CD4-positive, alpha-beta T cell treated with Interleukin-15 for 1 hour (primary cell): Measurements from ENCODE around the gene ZNF358.

Source experiments
- DNase-seq: peaks from one replicate; pipeline ENCODE4 v3.0.0-alpha.2; 2020

ZNF358 gene

DNA sequence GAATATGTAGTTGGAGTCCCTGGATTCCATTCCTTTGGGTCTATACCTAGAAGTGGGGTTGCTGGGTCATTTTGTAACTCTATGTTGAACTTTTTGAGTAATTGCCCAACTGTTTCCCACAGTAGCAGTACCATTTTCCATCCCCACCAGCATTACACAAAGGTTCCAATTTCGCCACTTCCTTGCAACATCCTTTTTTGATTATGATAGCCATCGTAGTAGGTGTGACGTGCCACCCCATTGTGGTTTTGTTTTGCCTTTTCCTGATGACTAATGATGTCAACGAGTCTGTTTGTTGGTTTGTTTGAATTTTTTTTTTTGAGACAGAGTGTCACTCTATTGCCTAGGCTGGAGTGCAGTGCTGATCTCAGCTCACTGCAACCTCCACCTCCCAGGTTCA is 23.8 kb upstream of the ZNF358 start:
- DNase-seq: peak; percentile 76

DNA sequence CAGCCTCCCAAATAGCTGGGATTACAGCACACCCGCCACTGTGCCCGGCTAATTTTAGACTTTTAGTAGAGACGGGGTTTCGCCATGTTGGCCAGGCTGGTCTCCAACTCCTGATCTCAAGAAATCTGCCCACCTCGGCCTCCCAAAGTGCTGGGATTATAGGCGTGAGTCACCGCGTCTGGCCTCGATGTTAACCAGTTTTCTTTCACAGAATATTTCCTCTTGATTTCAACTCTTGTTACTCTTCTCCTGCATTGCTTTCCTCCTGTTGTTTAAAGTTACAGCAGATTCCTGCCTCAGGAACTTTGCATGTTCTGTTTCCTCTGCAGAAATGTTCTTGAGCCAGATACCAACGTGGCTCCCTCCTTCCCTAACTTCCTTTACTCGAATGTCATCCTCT is 23.3 kb upstream of the ZNF358 start:
- no peak for DNase-seq

GRCh38 chr19:7494416-7495098 is 21.3 kb upstream of the ZNF358 start:
- no peak for DNase-seq

- DNase-seq: no peak
Measured at GRCh38 chr19:7497292-7497691, 18.6 kb upstream of the ZNF358 start.

- DNase-seq: no peak
Measured at GRCh38 chr19:7500811-7501450, 15.0 kb upstream of the ZNF358 start.

- no peak for DNase-seq
Measured at GRCh38 chr19:7502552-7502951, 13.4 kb upstream of the ZNF358 start.

DNA sequence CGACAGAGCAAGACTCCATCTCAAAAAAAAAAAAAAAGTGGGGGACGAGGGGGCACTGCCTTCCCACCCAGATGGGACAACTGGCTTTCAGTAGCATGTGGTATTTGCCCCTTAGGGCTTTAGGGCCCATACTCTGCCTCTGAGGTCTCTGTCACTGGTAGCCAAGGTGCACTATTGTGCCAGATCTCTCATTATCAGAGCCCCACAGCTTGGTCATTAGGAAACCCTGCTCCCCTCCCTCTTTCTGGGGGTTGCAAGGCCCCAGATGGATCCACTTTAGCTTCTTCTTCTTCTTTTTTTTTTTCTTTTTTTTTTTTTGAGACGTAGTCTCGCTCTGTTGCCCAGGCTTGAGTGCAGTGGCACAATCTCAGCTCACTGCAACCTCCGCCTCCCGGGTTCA is 11.2 kb upstream of the ZNF358 start:
- DNase-seq: no peak

DNA sequence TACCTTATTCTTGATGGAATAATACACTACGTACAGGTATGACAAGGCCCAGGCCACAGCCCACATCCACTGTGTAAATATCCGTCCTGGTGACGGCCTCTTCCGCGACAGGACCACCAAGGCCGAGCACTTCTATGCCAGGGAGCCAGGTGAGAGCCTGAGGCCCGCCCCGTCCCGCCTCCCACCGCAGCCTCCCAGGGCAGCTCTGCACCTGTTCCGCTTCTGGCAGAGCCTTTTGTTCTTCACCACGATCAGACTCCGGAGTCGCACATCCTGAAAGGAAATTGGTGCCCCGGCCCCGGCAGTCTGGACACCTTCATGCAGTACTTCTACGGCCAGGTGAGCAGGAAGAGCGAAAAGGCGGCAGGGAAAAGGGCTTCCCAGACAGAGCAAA is 10.6 kb upstream of the ZNF358 start:
- no peak for DNase-seq

GRCh38 chr19:7505682-7506384 is 10.1 kb upstream of the ZNF358 start:
- peak; percentile 29 for DNase-seq

DNA sequence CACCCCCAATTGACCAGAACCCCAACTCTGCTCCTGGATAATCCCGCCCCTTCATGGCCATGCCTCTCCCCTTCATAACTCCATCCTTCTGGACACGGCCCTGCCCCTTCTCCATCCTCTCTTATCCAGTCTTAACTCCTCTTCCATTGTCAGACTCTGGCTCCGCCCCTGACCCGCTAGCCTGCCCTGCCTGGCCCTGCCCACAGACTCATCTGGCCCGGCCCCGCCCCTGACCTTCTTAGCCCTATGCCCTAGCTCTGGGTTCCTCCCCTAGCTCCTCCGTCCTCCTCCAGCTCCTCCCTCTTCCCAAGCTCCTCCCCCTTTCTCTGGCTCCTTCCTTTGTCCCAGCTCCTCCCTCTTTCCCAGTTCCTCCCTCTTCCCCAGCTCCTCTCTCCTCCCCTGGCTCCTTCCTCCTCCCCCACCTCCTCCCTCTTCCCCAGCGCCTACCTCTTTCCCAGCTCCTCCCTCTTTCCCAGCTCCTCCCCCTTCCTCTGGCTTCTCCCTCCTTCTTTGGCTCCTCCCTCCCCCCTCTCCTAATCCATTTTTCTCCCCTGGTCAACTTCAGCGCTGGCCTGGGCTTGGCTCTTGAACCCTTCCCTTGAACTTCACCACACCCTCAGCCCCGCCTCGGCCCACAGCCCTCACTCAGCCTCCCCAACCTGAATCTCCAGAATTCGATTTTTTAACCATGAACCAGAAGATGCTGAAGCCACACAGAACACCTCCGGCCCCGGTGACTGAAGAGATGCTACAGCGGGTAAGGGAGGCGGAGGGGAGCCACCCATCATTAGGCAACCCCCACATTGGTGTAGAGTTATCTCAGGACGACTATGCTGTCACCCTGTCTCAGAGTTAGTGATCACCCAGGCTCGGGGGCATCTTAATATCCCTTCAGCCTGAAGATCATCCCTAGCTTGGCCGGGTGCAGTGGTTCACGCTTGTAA is 9.2 kb upstream of the ZNF358 start:
- peak; percentile 75 for DNase-seq

GRCh38 chr19:7507884-7508283 is 8.0 kb upstream of the ZNF358 start:
- DNase-seq: peak; percentile 79

DNA sequence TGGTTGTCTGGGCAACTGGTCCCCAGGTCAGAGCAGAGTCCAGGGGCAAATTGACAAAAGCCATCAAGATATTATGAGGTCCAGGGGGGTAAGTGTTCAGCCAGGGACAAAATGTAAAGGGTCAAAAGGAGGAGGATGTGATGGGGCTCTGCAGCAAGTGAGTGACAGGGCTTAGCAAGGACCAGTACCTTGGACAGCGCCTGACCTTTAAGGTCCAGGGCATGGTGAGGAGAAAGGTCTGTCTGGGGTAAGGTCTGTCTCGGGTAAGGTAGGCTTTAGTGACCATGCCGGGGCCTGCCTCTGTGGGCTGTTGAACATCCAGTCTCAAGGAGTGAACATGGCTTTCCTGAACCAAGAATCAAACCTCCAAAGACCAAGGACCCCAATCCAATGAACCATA is 6.3 kb upstream of the ZNF358 start:
- DNase-seq: no peak

DNA sequence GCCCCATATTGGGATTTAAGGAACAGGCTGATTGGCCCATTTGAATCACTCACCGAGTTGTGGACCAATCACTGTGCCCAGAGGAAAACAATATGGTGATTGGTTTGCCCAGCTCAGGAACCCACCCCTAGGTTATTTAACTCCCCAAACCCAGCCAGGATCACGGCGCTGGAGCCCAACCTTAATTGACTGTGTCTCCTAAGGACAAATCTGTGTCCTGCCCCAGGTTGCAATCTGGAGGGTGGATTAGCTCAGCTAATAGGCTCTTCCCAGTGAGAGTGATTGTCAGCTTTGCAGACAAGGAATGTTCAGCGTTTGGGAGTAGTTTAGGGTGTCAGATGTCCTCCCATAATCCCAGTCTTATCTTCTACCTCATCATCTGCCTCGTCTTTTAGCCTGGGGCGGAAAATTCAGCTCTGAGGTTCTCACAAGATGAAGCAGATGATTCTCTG is 3.5 kb upstream of the ZNF358 start:
- no peak for DNase-seq

DNA sequence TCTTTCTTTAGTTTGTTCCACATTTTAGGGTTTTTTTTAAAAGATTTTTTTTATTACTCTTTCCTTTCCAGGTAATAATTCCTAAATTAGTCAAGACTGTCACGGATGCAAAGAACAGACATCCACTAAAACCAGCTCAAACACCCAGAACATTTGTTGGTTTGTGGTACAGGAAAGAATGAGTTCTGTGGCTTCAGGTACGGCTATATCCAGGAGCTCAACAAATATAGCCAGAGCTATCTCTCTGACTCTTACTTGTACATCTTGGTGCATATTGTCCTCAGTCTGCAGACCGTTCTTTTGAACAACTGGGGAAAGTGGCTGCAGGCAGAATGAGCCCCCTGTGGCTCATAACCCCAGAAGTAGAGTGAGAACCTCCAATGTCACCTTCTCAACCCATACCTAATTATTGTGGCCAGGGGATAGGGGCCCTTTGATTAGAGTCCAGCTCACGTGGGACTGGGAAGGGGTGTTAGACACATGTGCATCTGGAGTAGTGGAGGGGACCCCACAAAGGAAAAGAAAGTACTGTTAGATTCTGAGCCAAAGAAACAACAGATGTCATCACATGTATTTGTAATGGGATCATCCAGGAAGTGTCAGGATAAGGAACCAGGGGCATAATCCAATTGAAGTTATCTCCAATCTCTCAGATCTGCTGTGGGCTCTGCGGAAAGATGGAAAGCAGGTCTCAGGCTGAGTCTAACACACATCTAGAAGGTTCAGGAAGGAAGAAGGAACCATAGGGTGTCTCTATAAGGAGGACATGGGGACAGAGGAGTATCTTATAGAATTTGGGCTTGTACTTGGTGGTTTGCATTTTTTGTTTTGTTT is 1.9 kb upstream of the ZNF358 start:
- DNase-seq: no peak

DNA sequence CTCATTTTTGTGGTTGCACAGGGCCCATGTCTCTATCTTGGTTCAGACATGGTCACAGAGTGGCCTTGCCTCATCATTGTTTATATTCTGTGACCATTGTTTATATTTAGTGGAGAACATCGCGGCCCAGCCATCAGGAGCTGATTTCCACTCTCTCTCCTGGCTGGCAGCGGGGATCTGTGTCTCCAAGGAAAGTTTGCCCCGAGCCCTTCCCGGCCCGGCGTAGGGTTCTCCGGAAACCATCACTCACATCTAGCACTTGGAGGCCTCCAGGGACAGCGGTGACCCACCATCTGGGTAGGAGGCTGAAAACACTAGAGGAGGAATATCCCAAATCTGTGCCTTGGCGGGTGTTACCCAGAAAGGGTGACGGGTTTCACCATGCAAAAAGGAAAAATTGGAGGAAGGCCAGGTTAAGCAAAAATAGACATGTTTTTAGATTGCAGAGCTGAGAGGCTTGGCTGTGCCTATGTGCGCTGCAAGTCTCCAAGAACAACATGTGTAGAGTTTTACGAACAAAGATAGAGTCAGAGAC is 726 bp upstream of the ZNF358 start:
- no peak for DNase-seq

DNA sequence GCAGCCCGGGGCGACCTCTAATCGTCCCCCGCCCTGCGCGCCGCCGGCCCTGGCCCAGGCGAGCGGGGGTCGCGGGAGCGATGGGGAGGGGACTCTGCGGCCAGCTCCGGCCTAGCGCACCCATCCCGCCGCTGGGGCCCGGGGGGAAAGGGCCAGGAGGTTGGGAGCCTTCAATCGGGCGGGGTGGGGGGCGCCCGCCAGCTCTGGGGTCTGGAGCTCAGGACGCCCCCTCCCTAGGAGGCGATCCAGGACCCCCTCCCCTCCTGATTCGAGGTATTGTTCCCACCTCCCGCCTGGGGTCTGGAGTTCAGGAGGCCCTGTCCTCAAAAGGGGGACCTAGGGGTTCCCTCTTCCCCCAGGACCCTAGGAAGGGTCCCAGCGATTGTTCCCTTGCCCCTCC is 430 bp downstream of the ZNF358 start:
- no peak for DNase-seq

GRCh38 chr19:7516878-7517277 is 975 bp downstream of the ZNF358 start:
- DNase-seq: no peak

GRCh38 chr19:7519361-7520130 is 3.6 kb downstream of the ZNF358 start:
- no peak for DNase-seq

- DNase-seq: no peak
Measured at GRCh38 chr19:7520131-7521051, 4.5 kb downstream of the ZNF358 start.

DNA sequence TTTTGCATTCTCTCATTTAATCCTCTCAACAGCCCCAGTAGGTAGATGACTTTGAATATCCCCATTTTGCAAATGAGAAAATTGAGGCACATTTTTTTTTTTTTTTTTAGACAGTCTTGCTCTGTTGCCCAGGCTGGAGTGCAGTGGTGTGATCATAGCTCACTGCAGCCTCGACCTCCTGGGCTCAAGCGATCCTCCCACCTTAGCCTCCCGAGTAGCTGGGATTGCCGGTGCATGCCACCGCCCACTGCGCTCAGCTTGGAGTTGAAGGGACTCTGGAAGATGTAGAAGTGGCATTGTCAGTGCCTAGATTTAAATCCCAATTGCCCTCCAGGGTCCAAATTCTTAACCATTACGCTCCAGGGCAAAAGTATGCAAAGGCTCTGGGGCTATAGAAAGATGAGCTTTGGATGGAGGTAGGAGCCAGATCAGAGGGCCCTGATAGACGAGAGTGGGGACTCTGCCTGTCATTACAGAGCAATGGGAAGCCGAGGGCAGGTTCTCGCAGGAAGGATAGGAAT is 5.7 kb downstream of the ZNF358 start:
- DNase-seq: no peak
